ENCODE measurements around the gene DMRT1.

Gene DMRT1

DNA sequence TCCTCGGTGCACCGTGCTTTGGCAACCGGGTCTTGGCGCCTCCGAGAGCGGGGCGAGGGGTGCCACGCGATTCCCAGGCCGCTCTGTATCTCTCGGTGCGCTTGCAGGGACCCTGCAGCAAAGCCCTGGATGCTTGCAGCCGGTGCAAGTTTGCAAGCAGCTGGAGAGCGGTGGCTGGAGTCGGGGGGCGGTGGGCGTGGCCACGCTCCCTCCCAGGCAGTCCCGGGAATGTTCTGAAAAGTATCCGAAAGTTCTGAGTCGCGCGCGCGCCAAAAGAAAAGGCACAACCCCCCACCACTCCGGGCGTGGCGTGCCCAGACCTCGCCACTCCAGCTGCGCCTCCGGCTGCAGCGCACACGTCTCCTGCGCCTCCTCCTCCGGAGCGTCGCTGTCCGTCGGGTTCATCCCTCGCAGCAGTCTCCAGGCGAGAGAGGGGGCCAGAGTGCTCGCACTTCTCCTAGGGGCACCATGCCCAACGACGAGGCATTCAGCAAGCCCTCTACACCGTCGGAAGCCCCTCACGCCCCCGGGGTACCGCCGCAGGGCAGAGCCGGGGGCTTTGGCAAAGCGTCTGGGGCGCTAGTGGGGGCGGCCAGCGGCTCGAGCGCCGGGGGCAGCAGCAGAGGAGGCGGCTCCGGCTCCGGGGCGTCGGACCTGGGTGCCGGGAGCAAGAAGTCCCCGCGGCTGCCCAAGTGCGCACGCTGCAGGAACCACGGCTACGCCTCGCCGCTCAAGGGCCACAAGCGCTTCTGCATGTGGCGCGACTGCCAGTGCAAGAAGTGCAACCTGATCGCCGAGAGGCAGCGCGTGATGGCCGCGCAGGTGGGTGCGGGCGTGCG lies at the start of gene DMRT1:
Gene DMRT1 (plus strand): TSS at position 327 of the 839 bp plus-strand sequence. CDS start 142 bp downstream, at position 469.
- DNase-seq, result no peak

DNA sequence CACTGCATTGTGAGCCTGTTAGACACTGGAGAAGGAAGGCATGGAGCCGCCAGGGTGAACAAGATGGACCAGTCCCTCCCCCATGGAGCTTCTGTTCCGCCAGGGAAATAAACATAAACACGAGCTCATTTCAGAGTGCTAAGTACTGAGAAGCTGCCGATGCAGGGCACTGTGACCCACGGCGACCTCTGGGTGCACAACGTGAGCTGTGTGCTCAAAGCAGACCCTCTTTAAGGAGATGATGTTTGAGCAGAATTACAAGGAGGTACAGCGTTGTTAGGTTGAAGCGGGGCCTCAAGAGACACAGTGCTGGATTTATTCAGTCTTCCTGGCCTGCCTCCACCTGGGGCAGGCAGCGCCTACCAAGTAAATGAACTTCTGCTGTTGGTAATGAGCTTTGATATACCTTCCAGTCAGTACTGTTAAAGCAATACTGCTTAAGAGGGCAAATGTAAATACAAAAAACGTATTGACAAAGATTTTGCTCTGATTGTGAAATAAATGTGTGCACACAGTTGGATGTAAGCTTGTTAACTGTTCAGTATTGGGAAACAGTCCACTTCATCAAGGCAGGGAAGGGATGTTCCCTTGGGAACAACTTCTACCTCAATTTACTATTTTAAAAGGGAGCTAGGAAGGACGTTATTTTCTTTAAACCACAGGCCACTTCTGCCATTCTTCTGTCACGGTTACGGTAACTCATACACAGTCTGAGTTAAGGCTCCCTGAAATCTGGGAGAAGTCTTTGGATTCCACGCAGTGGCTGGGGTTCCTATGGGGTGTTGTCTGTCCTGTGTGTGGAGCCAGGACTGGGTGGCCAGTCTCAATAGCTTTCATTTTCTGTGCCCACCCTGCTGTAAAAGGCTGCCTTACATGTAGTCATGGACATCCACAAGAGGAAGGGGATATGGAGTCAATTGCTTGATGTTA lies 48.9 kb upstream of the DMRT1 start:
- DNase-seq, result no peak

DNA sequence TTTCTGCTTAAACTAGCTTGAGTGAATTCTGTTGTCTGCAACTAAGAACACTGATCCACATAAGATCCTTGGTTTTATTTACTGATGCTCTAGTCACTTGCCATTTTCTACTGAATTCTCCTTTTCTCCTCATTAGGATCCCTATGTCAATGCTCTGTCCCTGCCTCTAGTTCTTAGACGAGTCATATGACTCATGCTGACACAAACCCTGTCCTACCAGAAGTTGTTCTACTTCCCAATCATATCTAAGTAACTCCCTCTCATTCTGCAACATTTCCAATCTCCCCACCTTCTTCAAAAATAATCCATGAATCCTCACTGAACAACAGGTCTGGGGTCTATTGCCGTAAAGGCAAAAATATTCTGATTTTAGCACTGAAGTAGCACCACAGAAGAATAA lies 47.1 kb upstream of the DMRT1 start:
- no peak for DNase-seq

DNA sequence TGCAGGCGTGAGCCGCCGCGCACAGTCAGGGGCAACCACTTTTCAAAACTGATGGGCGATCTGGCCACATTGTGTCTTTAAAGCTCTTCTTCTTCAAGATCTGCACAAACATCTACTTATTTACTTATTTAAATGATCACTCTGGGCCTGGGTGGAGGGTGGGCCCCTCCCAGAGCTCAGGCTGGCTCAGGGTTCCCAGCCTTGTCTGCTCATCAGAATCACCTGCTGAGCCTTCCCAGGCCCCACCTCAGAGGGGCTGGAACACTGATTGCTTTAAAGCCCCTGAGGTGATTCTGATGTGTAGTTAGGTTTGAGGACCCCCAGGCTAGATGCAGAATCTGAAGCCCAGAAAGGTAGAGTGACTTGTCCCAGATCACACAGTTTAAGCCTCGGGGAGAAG lies 45.6 kb upstream of the DMRT1 start:
- DNase-seq, result no peak

DNA sequence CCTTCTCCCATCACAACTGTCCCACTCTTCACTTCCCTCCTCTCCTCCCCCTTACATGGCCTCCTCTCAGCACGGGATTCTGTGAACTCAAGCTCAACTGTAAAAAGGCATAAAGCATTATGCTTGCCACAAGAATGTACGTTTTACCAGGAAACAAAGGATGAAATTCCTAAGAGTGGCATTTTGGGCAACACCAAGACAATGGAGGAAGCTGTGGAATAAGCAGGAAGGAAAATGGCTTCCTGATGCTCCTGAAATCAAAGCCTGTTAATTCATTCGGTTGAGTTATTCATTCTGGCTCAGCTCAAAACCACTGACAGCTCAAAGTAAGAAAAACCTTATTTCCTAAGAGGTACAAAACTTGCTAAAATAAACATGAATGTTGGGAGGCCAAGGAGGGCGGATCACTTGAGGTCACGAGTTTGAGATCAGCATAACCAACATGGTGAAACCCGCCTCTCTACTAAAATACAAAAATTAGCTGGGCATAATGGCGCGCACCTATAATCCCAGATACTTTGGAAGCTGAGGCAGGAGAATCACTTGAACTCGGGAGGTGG lies 40.8 kb upstream of the DMRT1 start:
- no peak for DNase-seq

DNA sequence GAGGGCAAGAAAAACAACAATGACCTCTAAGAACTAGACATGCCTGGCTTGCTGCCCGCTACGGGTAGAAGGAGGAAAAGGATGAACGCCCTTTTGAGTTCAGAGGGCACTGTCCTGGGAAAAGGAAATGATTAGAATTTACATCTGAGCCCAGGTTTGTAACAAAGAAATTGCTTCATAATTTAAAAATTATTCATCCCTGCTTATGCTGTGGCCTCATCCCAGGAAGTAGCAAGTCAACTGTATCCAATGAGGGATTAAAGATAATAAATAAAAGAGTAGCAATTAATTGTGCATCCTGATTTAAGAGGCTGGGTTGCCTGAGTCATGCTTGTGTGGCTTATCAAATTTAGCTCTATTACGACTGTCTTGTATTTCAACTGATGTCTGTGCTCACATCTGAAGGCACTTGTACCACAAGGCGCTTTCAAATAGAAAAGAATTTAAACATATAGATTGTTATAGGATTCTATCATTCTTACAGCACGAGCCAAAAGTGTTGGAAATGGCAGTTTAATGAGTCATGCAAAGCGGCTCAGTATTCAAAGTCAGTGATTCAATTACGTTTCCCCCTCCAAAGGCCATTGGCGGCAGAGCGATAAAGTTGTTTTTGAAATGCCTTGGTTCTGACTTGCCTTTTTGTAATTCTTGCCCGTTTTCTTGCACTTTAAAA lies 40.0 kb upstream of the DMRT1 start:
- DNase-seq, result no peak

DNA sequence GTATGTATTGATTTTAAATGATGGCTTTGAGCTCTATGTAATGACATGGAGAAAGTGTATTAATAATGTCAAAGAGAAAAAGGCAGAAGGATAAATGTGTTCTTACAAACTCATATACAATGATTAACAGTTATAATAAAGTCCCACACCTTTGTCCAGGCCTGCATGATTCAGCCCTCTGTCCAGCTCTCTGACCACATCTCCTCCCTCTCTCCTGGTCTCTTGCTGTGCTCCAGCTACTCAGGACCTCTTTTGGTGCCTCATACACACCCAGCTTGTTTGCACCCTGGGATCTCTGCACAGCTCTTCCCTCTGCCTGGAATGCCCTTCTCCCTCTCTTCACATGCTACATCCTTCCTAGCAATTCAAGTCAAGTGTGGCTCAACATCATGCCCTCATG lies 37.5 kb upstream of the DMRT1 start:
- DNase-seq, result no peak

DNA sequence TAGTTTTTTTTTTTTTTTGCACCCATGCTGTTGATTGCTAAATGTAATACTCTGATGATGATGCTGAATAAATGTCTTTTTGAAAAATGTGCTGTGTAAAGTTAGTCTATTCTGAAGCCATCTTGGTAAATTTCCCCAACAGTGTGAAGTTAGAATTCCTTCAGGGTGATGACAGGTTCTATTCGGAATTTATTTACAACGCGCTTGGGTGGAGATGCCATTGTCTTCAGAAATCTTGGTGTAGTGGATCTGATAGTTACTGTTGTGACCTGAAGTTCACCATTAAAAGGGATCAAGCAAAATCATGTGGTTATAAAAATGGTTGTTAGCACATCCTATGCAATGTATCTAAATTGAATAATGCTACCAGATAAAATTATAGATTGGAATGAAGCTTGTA lies 36.3 kb upstream of the DMRT1 start:
- DNase-seq, result no peak

DNA sequence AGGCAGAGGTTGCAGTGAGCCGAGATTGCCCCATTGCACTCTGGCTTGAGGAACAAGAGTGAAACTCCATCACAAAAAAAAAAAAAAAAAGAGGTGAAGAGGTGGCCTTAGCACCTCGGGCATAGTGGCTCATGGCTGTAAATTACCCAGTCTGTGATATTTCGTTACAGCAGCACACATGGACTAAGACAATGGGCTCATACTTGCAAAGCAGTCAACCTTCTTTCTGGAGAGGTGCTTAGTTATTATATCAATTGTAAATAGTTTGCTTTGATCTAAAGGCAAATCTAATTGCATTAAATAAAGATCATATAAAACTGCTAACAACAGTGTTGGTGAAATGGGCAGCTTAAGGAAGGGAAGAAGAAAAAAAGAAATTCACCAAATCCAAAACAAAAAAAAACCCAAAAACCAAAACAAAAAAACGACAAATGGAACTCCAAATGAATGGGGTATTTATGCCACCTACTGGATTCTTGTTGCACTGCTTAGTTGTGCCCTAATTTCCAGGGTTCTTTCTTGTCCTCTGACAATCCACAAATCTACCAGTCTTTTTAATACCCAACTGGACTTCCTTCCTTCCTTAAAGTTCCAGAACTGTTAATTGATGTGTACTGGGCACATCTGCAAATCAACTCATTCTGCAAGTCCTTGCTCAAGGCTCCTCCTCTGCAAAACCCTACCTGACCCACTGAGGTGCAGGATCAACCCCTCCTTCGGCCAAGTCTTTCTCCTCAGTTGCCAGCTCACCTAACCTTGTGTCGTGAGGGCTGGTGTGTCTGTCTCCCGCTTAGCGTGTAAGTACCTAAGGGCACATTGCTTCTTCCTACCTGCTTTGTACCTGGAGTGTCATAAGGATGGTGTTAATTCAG lies 35.0 kb upstream of the DMRT1 start:
- DNase-seq, result no peak

DNA sequence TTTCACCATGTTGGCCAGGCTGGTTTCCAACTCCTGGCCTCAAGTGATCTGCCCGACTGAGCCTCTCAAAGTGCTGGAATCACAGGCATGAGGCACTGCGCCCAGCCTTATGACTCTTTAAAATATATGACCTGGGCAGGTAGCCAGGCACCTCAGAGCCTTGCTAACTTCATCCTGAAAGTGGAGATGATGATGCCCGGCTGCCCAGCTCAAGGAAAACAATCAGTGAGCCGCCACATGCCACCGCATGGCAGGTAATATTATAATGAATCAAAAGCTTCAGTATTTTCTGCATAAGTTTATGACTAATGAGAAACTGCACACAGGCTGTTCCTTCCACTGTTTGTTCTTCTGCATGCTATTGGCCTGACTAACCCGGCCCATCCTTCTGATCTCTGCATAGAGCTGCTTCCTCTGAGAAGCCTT lies 30.4 kb upstream of the DMRT1 start:
- DNase-seq, result no peak

DNA sequence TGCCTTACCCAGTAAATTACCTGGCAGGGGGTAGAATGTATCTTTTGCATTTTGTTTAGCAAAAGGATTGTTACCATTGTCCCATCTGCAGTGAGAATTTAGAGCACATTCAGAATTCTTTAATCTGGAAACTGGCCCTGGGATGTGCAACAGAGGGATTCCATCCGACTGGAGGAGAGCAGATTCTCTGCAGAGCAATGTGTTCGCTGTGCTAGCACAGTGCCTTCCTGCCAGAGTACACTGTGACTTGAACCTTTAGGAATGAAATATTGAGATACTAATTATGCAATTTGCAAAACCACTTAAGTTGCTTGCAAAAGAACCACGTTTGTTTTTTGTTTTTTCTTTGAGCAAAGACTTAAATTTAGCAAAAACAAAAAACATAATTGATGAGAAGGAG lies 22.5 kb upstream of the DMRT1 start:
- DNase-seq, result no peak

DNA sequence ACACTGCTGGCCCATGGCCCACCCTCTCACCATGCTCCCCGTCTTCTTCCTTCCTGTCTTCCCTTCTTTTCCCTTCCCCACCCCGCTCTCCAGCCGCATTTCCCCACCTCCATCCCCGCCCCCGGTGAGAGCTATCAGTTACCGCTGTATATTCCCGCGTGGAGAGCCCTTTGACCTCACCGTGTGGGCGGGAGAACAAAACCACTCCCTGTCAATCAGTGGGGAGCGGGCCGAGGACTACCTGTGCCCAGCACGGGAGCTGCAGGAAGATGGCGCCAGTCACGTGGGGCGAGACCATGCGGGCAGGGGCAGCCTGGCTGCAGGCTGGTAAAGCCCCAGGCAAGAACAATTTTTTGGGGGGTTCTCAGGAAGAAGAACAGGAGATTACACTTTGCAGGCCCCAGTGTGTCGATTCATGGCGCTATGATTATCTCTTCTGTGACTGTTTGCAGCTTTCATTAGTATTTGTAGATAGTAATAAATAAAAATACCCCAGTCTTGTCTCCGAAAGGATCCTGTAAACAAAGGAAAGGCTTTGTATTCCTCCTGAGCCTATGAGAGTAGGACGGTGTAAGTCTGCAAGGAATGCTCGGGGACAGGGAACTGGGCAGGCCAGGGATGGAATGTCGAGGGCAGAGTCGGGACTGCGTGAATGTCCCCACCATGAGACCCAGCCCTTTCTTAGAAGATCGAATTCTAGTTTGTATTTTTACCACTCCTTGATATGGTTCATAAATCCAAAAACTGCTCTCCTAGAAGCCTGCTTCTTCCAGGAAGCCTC lies 14.8 kb upstream of the DMRT1 start:
- DNase-seq, result no peak

DNA sequence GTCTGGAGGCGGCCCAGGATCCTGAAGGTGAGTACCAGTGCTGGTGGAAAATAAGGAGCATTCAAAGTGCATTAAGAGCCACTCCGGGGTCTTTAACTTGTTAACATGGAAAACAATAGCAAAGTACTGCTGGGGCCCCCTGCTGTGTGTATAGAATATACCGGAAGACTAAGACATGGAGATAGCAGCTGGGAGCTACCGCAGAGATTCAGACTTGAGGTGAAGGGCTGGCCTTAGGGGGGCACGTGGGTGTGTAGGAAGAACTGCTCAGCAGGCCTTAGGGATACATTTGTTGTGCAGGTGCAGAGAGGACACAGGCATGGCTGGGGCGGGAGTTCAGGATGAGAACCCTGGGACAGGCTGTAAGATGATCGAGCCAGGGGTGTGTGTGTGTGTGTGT lies 1.2 kb upstream of the DMRT1 start:
- DNase-seq, result no peak

DNA sequence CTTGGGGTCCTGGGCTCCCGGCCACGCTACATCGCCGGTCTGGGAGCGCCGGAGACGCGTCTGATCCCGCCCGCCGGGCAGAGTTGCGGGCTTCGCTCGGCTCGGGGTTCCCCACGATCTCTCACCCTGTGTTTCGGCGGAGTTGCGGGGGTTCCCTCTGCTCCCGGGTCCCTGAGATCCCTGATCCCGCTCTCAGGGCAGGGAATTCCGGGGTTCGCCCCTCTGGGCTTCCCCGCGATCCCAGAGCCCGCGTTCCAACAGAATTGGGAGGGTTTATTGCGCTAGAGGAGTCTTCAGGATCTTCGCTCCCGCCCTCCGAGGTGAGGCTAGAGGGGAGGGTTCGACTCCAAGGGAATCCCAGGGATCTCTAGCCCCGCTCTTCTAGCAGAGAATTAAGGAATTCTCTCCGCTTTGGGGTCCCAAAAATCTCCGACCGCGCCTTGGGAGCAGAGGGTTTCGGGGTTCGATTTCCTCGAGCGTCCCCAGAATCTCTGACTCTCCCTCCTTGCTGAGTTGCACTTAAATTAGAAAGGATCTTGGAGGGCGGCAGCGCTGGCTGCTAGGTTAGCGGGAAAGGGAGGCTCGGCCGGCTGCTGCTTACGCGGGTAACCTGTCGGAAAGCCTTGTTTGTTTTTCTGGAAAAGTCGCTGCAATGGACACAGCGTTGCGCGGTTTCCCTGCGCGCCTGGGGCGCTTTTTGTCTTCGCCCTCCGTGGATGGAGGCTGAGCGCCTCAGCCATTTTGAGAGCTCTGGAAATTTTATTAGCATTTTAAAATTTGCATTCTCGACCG lies 1.3 kb downstream of the DMRT1 start:
- DNase-seq, result no peak

DNA sequence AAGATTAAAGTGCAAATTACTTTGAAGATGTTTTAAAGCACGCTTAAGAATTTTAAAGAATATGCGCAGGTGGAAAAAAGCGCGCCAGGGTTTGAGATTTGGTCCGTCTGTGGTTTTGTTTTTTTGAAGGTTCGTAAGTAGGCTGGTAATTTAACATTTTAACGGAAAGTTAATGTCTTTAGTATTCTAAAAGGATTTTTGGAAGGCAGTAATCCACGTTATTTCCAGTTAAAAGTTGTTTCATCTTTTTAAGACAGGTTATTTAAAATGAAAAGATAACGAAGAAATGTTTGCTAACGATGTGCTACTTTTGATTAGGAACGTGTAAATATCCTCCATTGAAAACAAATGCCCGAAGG lies 1.9 kb downstream of the DMRT1 start:
- DNase-seq, result no peak

DNA sequence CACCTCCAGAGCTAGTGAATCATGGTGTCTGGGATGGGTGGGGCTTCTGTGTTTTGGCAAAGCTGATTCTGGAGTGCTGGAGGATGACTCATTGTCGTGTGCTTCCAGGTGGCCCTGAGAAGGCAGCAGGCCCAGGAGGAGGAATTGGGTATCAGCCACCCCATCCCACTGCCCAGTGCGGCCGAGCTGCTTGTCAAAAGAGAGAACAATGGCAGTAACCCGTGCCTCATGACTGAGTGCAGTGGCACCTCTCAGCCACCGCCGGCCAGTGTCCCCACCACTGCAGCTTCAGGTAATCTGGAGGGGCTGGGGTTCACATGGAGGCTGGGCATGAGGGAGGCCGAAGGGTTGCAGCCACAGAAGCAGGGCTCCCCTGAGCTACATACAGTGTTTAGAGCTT lies 5.4 kb downstream of the DMRT1 start:
- no peak for DNase-seq

DNA sequence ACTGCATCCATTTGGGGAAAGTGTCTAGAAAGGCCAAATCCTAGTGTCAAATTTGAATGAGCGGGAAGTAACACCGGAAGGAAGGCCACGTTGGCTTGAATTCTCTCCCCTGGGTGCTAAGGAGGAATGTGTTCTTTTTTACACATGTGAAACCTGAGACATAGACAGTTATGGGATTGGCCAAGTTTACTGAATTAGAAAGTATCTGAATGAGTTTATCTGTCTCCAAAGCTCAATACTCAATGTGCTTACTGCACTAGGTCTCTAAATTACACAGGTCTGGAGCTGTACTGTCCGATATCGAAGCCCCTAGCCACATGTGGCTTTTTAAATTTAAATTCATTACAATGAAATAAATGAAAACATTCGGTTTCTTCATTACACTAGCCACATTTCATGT lies 6.0 kb downstream of the DMRT1 start:
- no peak for DNase-seq

DNA sequence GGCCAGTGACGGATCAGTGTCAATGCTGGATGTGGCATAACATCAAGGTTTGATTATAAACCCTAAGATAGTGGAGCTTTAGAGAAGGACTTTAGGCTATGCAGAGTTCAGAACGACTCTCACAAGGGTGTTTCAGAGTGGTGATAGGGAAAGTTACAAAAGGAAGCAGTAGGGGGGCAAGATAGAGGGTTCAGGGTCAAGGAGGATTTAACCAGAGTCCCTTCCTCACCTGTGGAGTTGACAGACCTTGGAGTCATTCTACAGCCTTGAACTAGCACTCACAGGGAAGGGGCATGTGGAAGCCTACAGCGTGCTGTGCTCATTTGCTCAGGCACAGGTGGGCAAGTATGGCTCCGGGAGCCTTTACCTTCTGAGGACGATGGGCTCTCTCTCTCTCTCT lies 7.9 kb downstream of the DMRT1 start:
- DNase-seq, result no peak

DNA sequence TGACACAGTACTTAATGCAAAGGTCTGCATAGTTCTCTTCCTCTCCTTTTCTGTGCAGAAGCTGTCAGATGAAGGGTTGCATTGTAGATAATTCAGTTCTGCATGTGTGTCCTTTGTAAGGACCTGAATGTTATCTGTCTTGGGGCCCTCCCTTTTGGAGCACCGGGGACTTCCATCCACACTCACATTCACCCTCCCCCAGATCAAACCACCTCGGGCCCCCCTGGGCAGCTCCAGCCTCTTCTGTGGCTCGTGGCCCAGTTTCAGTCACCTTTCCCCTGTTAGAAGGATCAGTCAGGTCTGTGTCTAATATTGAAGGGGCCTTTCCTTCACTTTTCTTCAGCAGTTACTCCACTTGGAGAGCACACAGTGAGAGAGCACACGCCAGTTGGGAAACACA lies 11.0 kb downstream of the DMRT1 start:
- no peak for DNase-seq

DNA sequence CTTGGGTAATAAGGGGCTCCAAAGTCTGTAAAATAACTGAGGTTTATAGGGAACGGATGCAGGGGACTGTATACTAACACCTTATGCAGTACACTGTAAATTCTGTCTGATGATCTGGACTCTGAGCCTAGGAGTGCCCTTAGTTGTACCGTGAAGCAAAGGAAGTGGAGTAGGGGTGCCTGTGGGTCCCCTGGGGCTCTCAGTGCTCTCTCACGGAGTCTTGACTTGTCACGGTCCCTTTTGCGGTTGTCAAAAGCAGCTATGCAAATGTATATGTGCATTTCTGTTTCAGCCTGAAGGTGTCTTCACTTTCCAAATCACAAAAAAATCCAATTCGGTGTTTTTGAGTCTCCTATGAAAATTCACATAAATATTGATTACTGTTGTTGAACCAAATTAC lies 17.8 kb downstream of the DMRT1 start:
- DNase-seq, result no peak

DNA sequence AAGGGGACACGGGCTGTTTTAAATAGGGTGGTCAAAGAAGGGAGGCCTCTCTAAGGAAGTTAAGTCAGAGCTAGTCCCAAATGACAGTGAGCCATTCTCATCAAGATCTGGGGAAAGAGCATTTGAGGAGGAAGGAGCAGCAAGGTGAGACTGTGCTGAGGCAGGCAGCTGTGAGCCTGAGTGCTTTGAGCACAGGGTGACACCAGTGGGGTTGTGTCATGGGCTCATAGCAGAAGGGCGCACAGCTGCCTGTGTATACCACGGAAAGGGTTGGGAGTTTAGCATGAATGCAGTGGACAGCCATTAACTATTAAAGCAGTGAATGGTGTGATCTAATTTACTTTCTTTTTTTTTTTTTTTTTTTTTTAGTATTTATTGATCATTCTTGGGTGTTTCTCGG lies 19.2 kb downstream of the DMRT1 start:
- no peak for DNase-seq

All from NCI-H146 (cell line).